Subcutaneous abdominal adipose tissue (tissue), 5 donors: ENCODE measurements around the gene PLEKHG2.
A peak's percentile ranks its signal among the peaks of the same experiment; 100 is the strongest.

Source experiments
- H3K27ac ChIP-seq: one replicate; pipeline ENCODE4 v1.7.0; 2013; ENCODE audit warnings: low read depth, mild to moderate bottlenecking, inconsistent platforms, low read length, moderate library complexity
- H3K27me3 ChIP-seq, 5 donors: one replicate each; pipeline ENCODE4 v1.7.0; 2013; ENCODE audit warnings: low read length in 5 of 5, inconsistent platforms in 1 of 5; ENCODE audit not compliant: control insufficient read depth in 5 of 5, insufficient read depth in 4 of 5
- H3K36me3 ChIP-seq, 5 donors: one replicate each; pipeline ENCODE4 v1.7.0; 2013; ENCODE audit warnings: low read length in 5 of 5; ENCODE audit not compliant: control insufficient read depth in 5 of 5, insufficient read depth in 5 of 5
- H3K4me1 ChIP-seq, 5 donors: one replicate each; pipeline ENCODE4 v1.7.0; 2013; ENCODE audit warnings: low read length in 5 of 5, mild to moderate bottlenecking in 3 of 5, moderate library complexity in 1 of 5; ENCODE audit not compliant: control insufficient read depth in 5 of 5, insufficient read depth in 5 of 5
- H3K4me3 ChIP-seq, 5 donors: one replicate each; pipeline ENCODE4 v1.7.0; 2013; ENCODE audit warnings: low read length in 5 of 5, low read depth in 1 of 5
- H3K9ac ChIP-seq, 5 donors: one replicate each; pipeline ENCODE4 v1.7.0; 2013; ENCODE audit warnings: low read length in 5 of 5, mild to moderate bottlenecking in 4 of 5, moderate library complexity in 3 of 5
- H3K9me3 ChIP-seq, 5 donors: one replicate each; pipeline ENCODE4 v1.7.0; 2013; ENCODE audit warnings: low read length in 5 of 5; ENCODE audit not compliant: control insufficient read depth in 5 of 5
- donor health status: healthy.
- donor health status: healthy.
- donor health status: healthy.
- donor health status: healthy.
- donor health status: healthy.

PLEKHG2 gene

GRCh38 chr19:39385629-39386411 lies 26.6 kb upstream of the PLEKHG2 start:
- Histone ChIP-seq H3K4me1 (peaks cover 0 to 15% (median 12%) of the 10 kb centered on the region in 5 donors), H3K9ac (no peak overlapping the region), H3K9me3 (no peaks in the 10 kb centered on the region), H3K27ac (no peak overlapping the region), H3K27me3 (no peaks in the 10 kb centered on the region), H3K36me3 (peaks cover 10 to 85% (median 82%) of the 10 kb centered on the region in 5 donors), H3K4me3 (no peak overlapping the region)

GRCh38 chr19:39386557-39386956 lies 25.9 kb upstream of the PLEKHG2 start:
- Histone ChIP-seq H3K36me3 (peaks cover 8 to 78% (median 74%) of the 10 kb centered on the region in 5 donors), H3K9ac (no peak overlapping the region), H3K27me3 (no peaks in the 10 kb centered on the region), H3K9me3 (no peaks in the 10 kb centered on the region), H3K4me3 (no peak overlapping the region), H3K4me1 (peaks cover 0 to 19% (median 15%) of the 10 kb centered on the region in 5 donors), H3K27ac (no peak overlapping the region)

DNA sequence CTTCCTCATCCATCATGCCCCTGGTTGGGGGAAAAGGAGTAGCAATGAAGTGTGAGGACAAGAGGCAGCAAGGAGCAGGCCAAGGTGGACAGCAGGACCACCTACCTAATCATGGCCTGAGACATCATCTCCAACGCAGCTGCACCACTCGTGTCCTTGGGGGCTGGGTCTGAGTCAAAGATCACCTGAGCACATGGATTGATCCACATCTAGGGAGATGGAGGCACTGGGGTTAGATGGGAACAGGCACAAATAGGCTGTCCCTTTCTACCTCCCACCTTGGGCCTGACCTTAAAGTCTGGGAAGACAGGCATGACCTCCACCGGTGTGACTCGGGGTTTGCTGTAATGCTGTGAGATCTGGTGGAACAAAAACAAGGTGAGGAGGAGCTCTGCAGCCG lies 23.8 kb upstream of the PLEKHG2 start:
- no peak overlapping the region for H3K27ac ChIP-seq
- no peak overlapping the region for H3K9ac ChIP-seq

GRCh38 chr19:39389631-39390414 lies 22.6 kb upstream of the PLEKHG2 start:
- Histone ChIP-seq H3K27me3 (no peaks in the 10 kb centered on the region), H3K4me3 (peak overlapping the region; percentile 80 to 99 (median 97)), H3K27ac (peak overlapping the region; percentile 97), H3K9ac (peak overlapping the region; percentile 68 to 98 (median 95)), H3K4me1 (peaks cover 0 to 28% (median 25%) of the 10 kb centered on the region in 5 donors), H3K9me3 (no peaks in the 10 kb centered on the region), H3K36me3 (peaks cover 5 to 58% (median 57%) of the 10 kb centered on the region in 5 donors)

More for the DNA sequence above, 23.8 kb upstream of the PLEKHG2 start:
- Histone ChIP-seq H3K9me3 (no peaks in the 10 kb centered on the region), H3K4me3 (no peak overlapping the region), H3K27me3 (no peaks in the 10 kb centered on the region), H3K4me1 (peaks cover 0 to 27% (median 25%) of the 10 kb centered on the region in 5 donors), H3K36me3 (peaks cover 5 to 62% (median 57%) of the 10 kb centered on the region in 5 donors)

DNA sequence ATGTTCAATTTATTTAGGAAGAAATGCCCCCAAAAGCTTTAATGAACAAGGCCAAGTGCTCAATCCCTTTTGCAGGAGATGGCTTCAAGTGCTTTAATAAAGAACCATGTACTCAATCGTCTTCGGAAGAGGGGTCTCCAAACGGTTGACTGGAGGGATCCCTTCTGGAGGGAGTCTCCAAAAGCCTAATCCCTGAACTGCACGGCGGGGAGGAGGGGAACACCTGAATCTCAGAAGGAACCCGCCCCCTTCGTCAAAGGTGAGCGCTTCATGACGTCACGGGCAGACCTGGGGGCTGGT lies 22.1 kb upstream of the PLEKHG2 start:
- Histone ChIP-seq H3K4me3 (peak overlapping the region; percentile 80 to 99 (median 97)), H3K9me3 (no peaks in the 10 kb centered on the region), H3K4me1 (peaks cover 0 to 28% (median 25%) of the 10 kb centered on the region in 5 donors), H3K27me3 (no peaks in the 10 kb centered on the region), H3K36me3 (peaks cover 5 to 58% (median 57%) of the 10 kb centered on the region in 5 donors), H3K9ac (peak overlapping the region; percentile 68 to 98 (median 95)), H3K27ac (peak overlapping the region; percentile 97)

DNA sequence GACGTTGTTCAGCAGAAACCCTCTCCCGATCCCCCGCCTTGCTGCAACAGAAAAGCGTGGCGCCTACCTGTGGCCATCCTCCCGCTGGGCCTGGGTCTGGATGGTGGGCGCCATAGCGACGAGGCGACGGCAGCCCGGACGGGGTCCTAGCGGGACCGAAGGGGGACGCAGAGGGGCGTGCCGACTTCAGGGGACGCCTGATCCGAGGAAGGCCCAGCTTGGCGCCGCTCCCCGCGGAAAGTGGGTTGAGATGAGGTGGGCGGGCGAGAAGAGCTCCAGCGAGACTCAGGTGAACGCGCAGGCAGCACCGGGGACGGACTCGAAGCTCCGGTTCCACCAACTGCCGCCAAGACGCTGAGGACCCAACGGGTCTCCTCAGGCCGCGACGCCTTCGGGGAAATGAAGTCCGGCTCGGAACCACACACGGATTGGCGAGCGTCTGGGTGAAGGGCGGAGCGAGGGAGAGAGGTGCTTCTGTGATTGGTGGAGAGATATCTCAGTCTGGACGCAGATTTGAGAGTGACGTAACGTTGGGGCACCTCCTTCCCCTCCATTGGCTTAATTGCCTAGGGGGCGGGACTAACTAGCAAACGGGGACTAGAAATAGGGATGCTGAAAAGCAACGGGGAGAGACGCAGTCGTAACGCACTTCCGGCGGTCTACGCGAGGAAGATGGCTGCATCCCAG lies 21.6 kb upstream of the PLEKHG2 start, which contains the start of the genes MED29 and PAF1:
TSS of gene MED29 (plus strand) at position 628 of the 687 bp plus-strand sequence. CDS start at position 673, 45 bp downstream.
TSS of gene PAF1 (minus strand) at position 356 of the 687 bp plus-strand sequence. CDS start at position 114, 242 bp downstream.
- H3K9me3 ChIP-seq = no peaks in the 10 kb centered on the region
- peak within 1 kb of the TSS; percentile 97 for H3K27ac ChIP-seq
- H3K27me3 ChIP-seq = no peaks in the 10 kb centered on the region
- H3K9ac ChIP-seq = peak within 1 kb of the TSS; percentile 68 to 98 (median 95)
- peaks cover 0 to 28% (median 25%) of the 10 kb centered on the region in 5 donors for H3K4me1 ChIP-seq
- H3K36me3 ChIP-seq = peaks cover 5 to 55% (median 55%) of the 10 kb centered on the region in 5 donors
- H3K4me3 ChIP-seq = peak within 1 kb of the TSS; percentile 92 to 99 (median 97)

DNA sequence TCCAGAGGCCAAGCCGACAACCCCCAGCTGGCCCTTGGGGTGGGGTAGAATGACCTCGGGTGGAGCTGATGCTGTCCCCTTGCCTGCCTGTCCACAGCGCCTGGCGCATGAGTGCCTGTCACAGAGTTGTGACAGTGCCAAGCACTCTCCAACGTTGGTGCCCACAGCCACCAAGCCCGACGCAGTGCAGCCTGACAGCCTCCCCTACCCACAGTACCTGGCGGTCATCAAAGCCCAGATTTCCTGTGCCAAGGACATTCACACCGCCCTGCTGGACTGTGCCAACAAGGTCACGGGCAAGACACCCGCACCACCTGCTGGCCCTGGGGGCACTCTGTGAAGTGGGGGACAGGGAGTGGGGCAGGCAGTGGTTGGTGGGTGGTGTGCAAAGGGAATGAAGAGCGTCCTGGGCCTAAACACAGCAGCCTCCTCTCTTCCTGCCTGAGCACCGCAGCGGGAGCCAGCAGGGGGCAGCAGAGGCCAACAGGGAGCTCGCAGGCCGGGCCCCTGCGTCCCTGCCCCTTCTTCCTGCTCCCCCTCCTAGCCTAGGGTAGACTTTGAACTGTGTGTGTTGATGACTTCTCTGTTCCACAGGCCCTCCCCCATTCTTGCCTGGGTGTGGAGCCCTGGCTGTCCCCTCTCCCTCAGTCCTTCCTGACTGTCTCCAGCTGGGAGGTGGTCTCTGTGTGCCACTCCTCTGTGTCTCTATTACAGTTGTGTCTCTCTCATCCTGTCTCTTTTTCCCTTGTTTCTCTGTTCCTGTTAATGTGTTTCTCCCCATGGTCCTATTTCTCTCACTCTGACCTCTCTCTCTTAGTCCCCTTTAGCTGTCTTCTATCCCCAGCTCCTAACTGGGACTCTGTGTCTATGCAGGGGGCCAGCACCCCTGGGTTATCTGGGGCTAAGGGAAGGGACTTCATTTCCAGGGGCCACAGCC lies 14.8 kb upstream of the PLEKHG2 start:
- H3K27me3 ChIP-seq = no peaks in the 10 kb centered on the region
- peak overlapping the region; percentile 26 to 81 (median 64) for H3K9ac ChIP-seq
- H3K4me1 ChIP-seq = peaks cover 21 to 51% (median 40%) of the 10 kb centered on the region in 5 donors
- peak overlapping the region; percentile 95 for H3K27ac ChIP-seq
- peaks cover 0 to 23% (median 21%) of the 10 kb centered on the region in 5 donors for H3K36me3 ChIP-seq
- H3K4me3 ChIP-seq = peak overlapping the region in 3 of 5 donors; percentile 18 to 48 (median 44)
- H3K9me3 ChIP-seq = no peaks in the 10 kb centered on the region

GRCh38 chr19:39398297-39398864 lies 14.1 kb upstream of the PLEKHG2 start:
- peaks cover 22 to 54% (median 40%) of the 10 kb centered on the region in 5 donors for H3K4me1 ChIP-seq
- no peaks in the 10 kb centered on the region for H3K27me3 ChIP-seq
- peak overlapping the region in 3 of 5 donors; percentile 18 to 48 (median 44) for H3K4me3 ChIP-seq
- H3K9ac ChIP-seq = peak overlapping the region; percentile 22 to 79 (median 43)
- H3K36me3 ChIP-seq = peaks cover 0 to 22% (median 19%) of the 10 kb centered on the region in 5 donors
- H3K9me3 ChIP-seq = no peaks in the 10 kb centered on the region
- peak overlapping the region; percentile 95 for H3K27ac ChIP-seq
